Endothelial cell of umbilical vein (primary cell): ENCODE data around the gene TBL3.

Experiments
- CTCF ChIP-seq, 2 donors: IDR thresholded peaks; 1 replicate in 1 of 2; 2 replicates in 1 of 2; pipeline ENCODE4 v1.5.1; 2011; ENCODE audit warnings: low read length in 2 of 2, mild to moderate bottlenecking in 2 of 2, moderate library complexity in 2 of 2, control low read depth in 1 of 2, inconsistent platforms in 1 of 2, low read depth in 1 of 2; ENCODE audit not compliant: insufficient read depth in 1 of 2; ENCODE audit errors: extremely low read depth in 1 of 2
- EZH2 ChIP-seq: IDR thresholded peaks from 2 replicates; pipeline ENCODE4 v1.6.1; 2012; ENCODE audit warnings: borderline replicate concordance, low read depth, mild to moderate bottlenecking, moderate library complexity, low read length, inconsistent platforms; ENCODE audit not compliant: severe bottlenecking
- FOS ChIP-seq: IDR thresholded peaks from 2 replicates; pipeline ENCODE4 v1.6.1; 2011; ENCODE audit warnings: mild to moderate bottlenecking, low read length, moderate library complexity, borderline replicate concordance; ENCODE audit not compliant: insufficient read depth
- MYC ChIP-seq: IDR thresholded peaks from one replicate; pipeline ENCODE4 v1.6.1; 2011; ENCODE audit warnings: mild to moderate bottlenecking, low read depth, low read length
- POLR2A ChIP-seq: IDR thresholded peaks from 2 replicates; pipeline ENCODE4 v1.6.1; 2012; ENCODE audit warnings: low read depth, mild to moderate bottlenecking, control low read depth, low read length
- TF ChIP-seq, protein P1 (sequence below): IDR thresholded peaks from 2 replicates; pipeline ENCODE4 v1.6.1; 2011; ENCODE audit not compliant: insufficient read depth, insufficient read length

GRCh38 chr16:1987198-1987597 lies 15.3 kb downstream of the TBL3 start:
- TF ChIP-seq EZH2 (no peak), CTCF (IDR thresholded peaks at IDR 0.05; ENCODE audit: extremely low read depth in 1 of 2, insufficient read depth in 1 of 2, low read depth in 1 of 2, low read length in 2 of 2) (no peak), POLR2A (no peak), MYC (no peak), FOS (no peak)
- TF ChIP-seq, protein P1, sequence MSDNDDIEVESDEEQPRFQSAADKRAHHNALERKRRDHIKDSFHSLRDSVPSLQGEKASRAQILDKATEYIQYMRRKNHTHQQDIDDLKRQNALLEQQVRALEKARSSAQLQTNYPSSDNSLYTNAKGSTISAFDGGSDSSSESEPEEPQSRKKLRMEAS: no peak
